ENCODE measurements around the gene PLIN5.

DNA sequence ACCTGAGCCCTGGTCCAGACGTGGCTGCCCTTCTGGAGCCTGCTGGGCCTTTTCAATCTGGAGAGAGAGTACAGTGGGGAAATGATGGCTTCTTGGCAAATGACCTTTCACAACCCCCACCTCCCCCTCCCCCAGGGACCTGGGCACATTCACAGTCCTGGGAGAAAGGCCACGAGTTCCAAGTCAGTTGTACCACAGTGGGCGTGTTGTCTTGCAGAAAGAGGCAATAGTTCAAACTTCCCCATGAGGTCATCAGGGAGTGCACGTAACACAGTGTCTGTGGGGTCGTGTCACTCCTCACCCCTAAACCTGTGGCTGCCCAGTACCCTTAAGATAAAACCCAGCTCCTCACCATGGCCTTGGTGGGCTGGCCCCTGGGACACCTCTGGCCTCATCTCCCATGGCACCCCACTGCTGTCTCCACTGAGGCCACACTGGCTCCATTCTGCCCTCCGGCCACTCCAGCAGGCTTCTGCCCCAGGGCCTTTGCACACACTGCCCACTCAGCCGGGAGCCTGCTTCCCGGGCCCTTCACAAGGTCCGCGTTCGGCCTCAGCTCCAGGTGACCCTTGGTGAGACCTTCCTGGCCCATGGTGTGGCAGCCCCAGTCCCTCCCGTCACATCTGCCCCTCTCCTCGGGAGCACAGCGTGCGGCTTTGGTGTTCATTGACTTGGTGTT lies 30.0 kb downstream of the PLIN5 start:
- TF ChIP-seq GATA2 (IDR thresholded peaks at IDR 0.05; ENCODE audit: low read depth, low read length) = no peak
- TF ChIP-seq GATA3 (IDR thresholded peaks at IDR 0.05; ENCODE audit: low read depth, low read length) = no peak

All from SH-SY5Y (cell line).